HepG2 (cell line): Measurements from ENCODE around the gene NDUFAF5. TPM values are rescaled to one million over a fixed set of nuclear protein-coding genes. Genes with fewer than 3 reads are reported as not detected.
A peak's percentile ranks its signal among the peaks of the same experiment; 100 is the strongest.

Experiments used
- ATAC-seq: fragments of 200-7000 bp; cut with Tn5 transposase; 3 replicates; pipeline ENCODE4 v1.9.1; 2020; ENCODE audit warnings: mild to moderate bottlenecking, moderate library complexity
- BruUV-seq: library from RNA; stranded (reverse); fragments of 400-500 nt; replicated peaks from 2 replicates; lab custom pipeline; 2021; lab: Mats Ljungman, UMichigan
- CTCF ChIA-PET: fragments of 300-600 bp; formaldehyde crosslinking; extraction: SDS; loops from one replicate; lab custom pipeline; 2021; ENCODE audit warnings: low total read pairs, inconsistent platforms, low intra/inter-chr PET ratio; lab: Yijun Ruan, JAX
- POLR2A ChIA-PET: fragments of 350-600 bp; sonication (Branson Sonifier 250); formaldehyde crosslinking; loops from one replicate; lab custom pipeline; 2020; ENCODE audit warnings: antibody characterized with exemption, inconsistent platforms; lab: Yijun Ruan, JAX
- DNase-seq: peaks from one replicate; pipeline ENCODE4 v3.0.0-alpha.2; 2015; ENCODE audit warnings: low spot score
- FAIRE-seq: peaks from 3 replicates; lab custom pipeline; 2011; peaks lifted over from hg19 to GRCh38; lab: Jason Lieb, UNC
- H2AFZ ChIP-seq: one replicate; pipeline ENCODE4 v1.6.1; 2011; ENCODE audit warnings: low read length, inconsistent platforms
- H3K27ac ChIP-seq: fragments of 300-600 bp; 3 replicates; pipeline ENCODE4 v1.8.0; 2011; ENCODE audit warnings: mixed run types, mild to moderate bottlenecking, mixed read lengths, low read length, inconsistent platforms; ENCODE audit not compliant: insufficient read depth; ENCODE audit errors: extremely low read length
- H3K27me3 ChIP-seq, 2 experiments: fragments of 200-600 bp in 1 of 2; 2 replicates in 1 of 2; 3 replicates in 1 of 2; pipeline versions ENCODE4 v1.6.0 to v1.8.0; 2011; ENCODE audit warnings: low read length in 2 of 2, mild to moderate bottlenecking in 2 of 2, moderate library complexity in 2 of 2, inconsistent platforms in 1 of 2; ENCODE audit not compliant: insufficient read depth in 2 of 2, control insufficient read depth in 1 of 2
- H3K36me3 ChIP-seq, 2 experiments: fragments of 200-600 bp in 1 of 2; replicated peaks in 1 of 2; 2 replicates in 1 of 2; 3 replicates in 1 of 2; pipeline versions ENCODE4 v1.5.1 to v1.8.0; 2011; ENCODE audit warnings: low read length in 2 of 2, inconsistent platforms in 1 of 2; ENCODE audit not compliant: insufficient read depth in 2 of 2, control insufficient read depth in 1 of 2
- H3K4me1 ChIP-seq: 2 replicates; pipeline ENCODE4 v1.5.1; 2012; ENCODE audit warnings: low read length, inconsistent platforms; ENCODE audit not compliant: insufficient read depth
- H3K4me2 ChIP-seq: 2 replicates; pipeline ENCODE4 v1.6.0; 2011; ENCODE audit warnings: low read depth, low read length, inconsistent platforms
- H3K4me3 ChIP-seq, 3 experiments: fragments of 200-600 bp in 1 of 3; sonication (generic), shearing (Covaris generic) in 1 of 3; replicated peaks in 1 of 3; 2 replicates each; pipeline ENCODE4 v1.5.1; 2011 to 2016; ENCODE audit warnings: low read length in 3 of 3, inconsistent platforms in 2 of 3, low read depth in 2 of 3, mild to moderate bottlenecking in 2 of 3, control low read depth in 1 of 3, mixed read lengths in 1 of 3; ENCODE audit not compliant: insufficient read depth in 1 of 3
- H3K79me2 ChIP-seq: one replicate; pipeline ENCODE4 v1.6.1; 2011; ENCODE audit warnings: low read length, inconsistent platforms; ENCODE audit not compliant: insufficient read depth
- H3K9ac ChIP-seq: 2 replicates; pipeline ENCODE4 v1.6.0; 2011; ENCODE audit warnings: mild to moderate bottlenecking, low read depth, low read length, inconsistent platforms; ENCODE audit not compliant: insufficient read depth
- H3K9me3 ChIP-seq: 2 replicates; pipeline ENCODE4 v1.5.1; 2012; ENCODE audit warnings: mild to moderate bottlenecking, low read length
- H4K20me1 ChIP-seq: 2 replicates; pipeline ENCODE4 v1.6.0; 2011; ENCODE audit warnings: inconsistent platforms, mild to moderate bottlenecking, low read length, moderate library complexity; ENCODE audit not compliant: insufficient read depth
- HMGXB4 ChIP-seq, 2 experiments: sonication (generic) in 1 of 2; formaldehyde crosslinking in 1 of 2; IDR thresholded peaks; 2 replicates each; pipeline versions ENCODE4 v1.4.0 to v1.6.1; 2018 to 2020; ENCODE audit warnings: missing genetic modification reagents in 2 of 2, borderline replicate concordance in 1 of 2, low read depth in 1 of 2, mild to moderate bottlenecking in 1 of 2, missing biosample characterization in 1 of 2
- KDM1A ChIP-seq: IDR thresholded peaks from 2 replicates; pipeline ENCODE4 v1.6.1; 2016; ENCODE audit warnings: missing compliant biosample characterization
- MXI1 ChIP-seq: IDR thresholded peaks from 3 replicates; pipeline ENCODE4 v1.6.1; 2012; ENCODE audit warnings: low read depth, low read length, inconsistent platforms, borderline replicate concordance
- PATZ1 ChIP-seq: sonication (generic); formaldehyde crosslinking; IDR thresholded peaks from 2 replicates; pipeline ENCODE4 v1.4.0; 2020; ENCODE audit warnings: missing genetic modification reagents
- RORA ChIP-seq: sonication (generic); formaldehyde crosslinking; IDR thresholded peaks from 2 replicates; pipeline ENCODE4 v1.5.0; 2020; ENCODE audit warnings: mild to moderate bottlenecking, missing genetic modification reagents, moderate library complexity
- SOX13 ChIP-seq, 3 experiments: fragments of 450-650 bp in 1 of 3; sonication (generic) in 1 of 3; formaldehyde crosslinking in 1 of 3; IDR thresholded peaks in 2 of 3; conservative IDR thresholded peaks in 1 of 3; 2 replicates each; pipeline versions ENCODE4 v1.5.0 to v1.6.1; 2016 to 2020; ENCODE audit warnings: antibody characterized with exemption in 1 of 3, mild to moderate bottlenecking in 1 of 3, missing compliant biosample characterization in 1 of 3, missing genetic modification reagents in 1 of 3, moderate library complexity in 1 of 3
- STAT5B ChIP-seq: sonication (generic); formaldehyde crosslinking; IDR thresholded peaks from 2 replicates; pipeline ENCODE4 v1.4.0; 2020; ENCODE audit warnings: missing genetic modification reagents
- TOPORS ChIP-seq: sonication (generic); formaldehyde crosslinking; IDR thresholded peaks from 2 replicates; pipeline ENCODE4 v1.8.0; 2023; ENCODE audit warnings: mild to moderate bottlenecking, missing genetic modification reagents
- YEATS2 ChIP-seq: sonication (generic); formaldehyde crosslinking; IDR thresholded peaks from 2 replicates; pipeline ENCODE4 v1.4.0; 2020; ENCODE audit warnings: missing genetic modification reagents, borderline replicate concordance
- ZNF180 ChIP-seq: sonication (generic); formaldehyde crosslinking; IDR thresholded peaks from 2 replicates; pipeline ENCODE4 v1.4.0; 2020; ENCODE audit warnings: low read depth, missing genetic modification reagents, borderline replicate concordance
- ZNF230 ChIP-seq: sonication (generic); formaldehyde crosslinking; IDR thresholded peaks from 2 replicates; pipeline ENCODE4 v1.4.0; 2020; ENCODE audit warnings: mild to moderate bottlenecking, missing genetic modification reagents
- ZNF460 ChIP-seq: sonication (generic); formaldehyde crosslinking; IDR thresholded peaks from 2 replicates; pipeline ENCODE4 v1.5.1; 2020; ENCODE audit warnings: missing genetic modification reagents, mild to moderate bottlenecking, borderline replicate concordance
- ZNF713 ChIP-seq: sonication (generic); formaldehyde crosslinking; IDR thresholded peaks from 2 replicates; pipeline ENCODE4 v1.4.0; 2020; ENCODE audit warnings: mild to moderate bottlenecking, missing genetic modification reagents
- WGBS: methylation state at CpG from one replicate; pipeline ENCODE4 v1.1.6; 2017; ENCODE audit warnings: low lambda C conversion rate; 5-methylcytosine and 5-hydroxymethylcytosine counted together
- in situ Hi-C: cut with HindIII; loops from 2 replicates; pipeline ENCODE4 v1.10.0; 2017; ENCODE audit warnings: low pct_unique_long_range_greater_than_20kb; ENCODE audit not compliant: extremely low pct_ligation_motif_present
- intact Hi-C: fragments of 100-400 bp; cut with micrococcal nuclease; formaldehyde crosslinking; loops from one replicate; pipeline ENCODE4 v1.10.0; 2022; ENCODE audit not compliant: unreplicated experiment
- polyA plus RNA-seq, 8 experiments: library from polyadenylated mRNA; depleted of rRNA in 3 of 8; stranded (reverse) in 7 of 8; unstranded in 1 of 8; fragments of >200 nt; fragmentation: Illumina TruSeq in 4 of 8; extraction: Trizol in 4 of 8; gene quantifications; 2 replicates each; pipeline versions ENCODE4 v1.2.1 to v1.2.3, GENCODE V29; 2011 to 2016; ENCODE audit warnings: low read depth in 4 of 8, missing spikeins in 1 of 8, mixed read lengths in 1 of 8; ENCODE audit not compliant: insufficient read depth in 1 of 8
- total RNA-seq, 5 experiments: library from RNA; depleted of rRNA; stranded (reverse); fragments of >200 nt; fragmentation: Illumina TruSeq; extraction: Trizol; gene quantifications; 2 replicates each; pipeline ENCODE4 v1.2.3, GENCODE V29; 2016; ENCODE audit warnings: low read depth in 1 of 5

The NDUFAF5 gene
- total and polyA plus RNA-seq, 2 of the 13 experiments (the other 11 are each of a cell fraction or from before 2014, with no cell fraction given), result 23.1 to 66.7 TPM

- TF ChIP-seq PATZ1 (peak; percentile 53; the same call in 1 of the 2 replicates), ZNF180 (CRISPR knock-in tag) (no peak), ZNF460 (no peak), KDM1A (no peak), ZNF713 (CRISPR knock-in tag) (no peak), TOPORS (CRISPR knock-in tag) (no peak), SOX13 (IDR thresholded peaks at IDR 0.05) (no peak), SOX13 (CRISPR knock-in tag; conservative IDR thresholded peaks at IDR 0.05 in 1 of 2, IDR thresholded peaks at IDR 0.05 in 1 of 2) (peak in 1 of 2 experiments; percentile 22; a peak in 1 of 4 replicates), RORA (CRISPR knock-in tag) (no peak), STAT5B (CRISPR knock-in tag) (0 out of 2 replicates have a peak, but pooled peaks have one; percentile 73), MXI1 (peak; percentile 59; the same call in 1 of the 3 replicates), YEATS2 (CRISPR knock-in tag) (peak; percentile 43; the same call in 1 of the 2 replicates)
These were observed 15.9 kb downstream of the NDUFAF5 start (continued) for GRCh38 chr20:13800728-13801134.

GRCh38 chr20:13809373-13809772 is 24.5 kb downstream of the NDUFAF5 start:
- H3K36me3 ChIP-seq, result peaks cover 40 to 82% of the 10 kb centered on the region in 2 experiments
- in situ Hi-C loops, result no loop called here
- no peak overlapping the region for H3K27ac ChIP-seq
- no peak overlapping the region for H3K9ac ChIP-seq
- POLR2A ChIA-PET, result interaction anchor here (0.5 kb wide), 1 partner anchor 894 kb away, joined by 3 read pairs; no protein-coding TSS in a partner anchor
- TF ChIP-seq ZNF230 (CRISPR knock-in tag) (no peak), HMGXB4 (CRISPR knock-in tag; IDR thresholded peaks at IDR 0.05; ENCODE audit: borderline replicate concordance in 1 of 2, low read depth in 1 of 2) (no peak)
- TF ChIP-seq, all 625 proteins: peak for 0
- Histone ChIP-seq H3K9me3 (no peaks in the 10 kb centered on the region), H3K4me2 (no peak overlapping the region), H3K79me2 (no peaks in the 10 kb centered on the region), H2AFZ (no peak overlapping the region), H3K27me3 (no peaks in the 10 kb centered on the region), H4K20me1 (no peaks in the 10 kb centered on the region), H3K4me3 (no peak overlapping the region), H3K4me1 (peaks cover 8% of the 10 kb centered on the region)
- FAIRE-seq, result no peak
- BruUV-seq, result no TSS peak
- WGBS, result 97% methylated on average over 2 of the region's 2 CpGs
- no peak for DNase-seq
- intact Hi-C loops, result no loop called here
- no peak for ATAC-seq
- CTCF ChIA-PET, result no interaction called here
